ENCODE results near the gene IGFALS.

DNA sequence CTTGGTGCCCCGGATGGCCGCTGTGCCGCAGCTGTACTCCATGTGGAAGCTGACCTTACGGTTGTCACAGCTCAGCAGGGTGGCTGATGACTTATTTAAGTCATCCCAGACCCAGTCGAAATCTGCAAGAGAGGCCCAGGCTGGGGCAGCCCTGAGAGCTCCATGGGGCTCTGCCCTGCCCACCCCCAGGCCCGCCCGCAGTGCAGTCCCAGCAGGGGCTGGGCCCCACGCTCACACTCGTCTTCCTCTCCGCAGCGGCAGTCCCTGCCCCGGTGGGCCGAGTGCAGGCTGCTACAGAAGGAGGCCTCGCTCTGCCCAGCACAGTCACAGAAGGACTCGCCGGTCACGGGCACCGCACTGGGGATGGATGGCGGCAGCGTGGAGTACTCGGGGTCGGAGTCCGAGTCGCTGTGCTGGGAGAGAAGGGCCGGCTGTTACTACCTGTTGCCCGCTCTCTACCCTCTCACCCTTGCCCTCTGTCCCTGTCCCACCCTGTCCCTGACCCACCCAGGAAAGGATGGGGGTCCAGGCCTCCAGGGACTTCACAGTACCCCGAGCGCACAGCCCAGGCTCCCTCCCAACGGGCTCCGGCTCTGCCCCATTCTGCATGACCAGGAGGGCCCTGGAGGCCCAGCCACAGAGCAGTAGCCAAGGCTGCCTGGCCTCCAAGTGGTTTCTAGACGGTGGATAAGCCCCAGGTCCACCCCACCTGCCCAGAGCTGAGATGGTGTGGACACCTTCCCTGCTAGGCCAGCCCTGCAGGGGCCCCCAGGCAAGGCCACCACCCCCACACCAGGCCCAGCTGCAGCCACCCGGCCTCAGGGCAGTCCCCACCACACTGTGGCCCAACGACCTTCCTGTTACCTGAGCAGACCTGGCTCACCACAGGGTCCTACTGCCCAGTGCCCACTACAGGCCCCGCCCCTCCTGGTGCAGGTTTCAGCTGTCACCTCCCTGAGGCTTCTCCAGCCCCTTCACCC lies 15.0 kb downstream of the IGFALS start:
- TF ChIP-seq, protein P1, sequence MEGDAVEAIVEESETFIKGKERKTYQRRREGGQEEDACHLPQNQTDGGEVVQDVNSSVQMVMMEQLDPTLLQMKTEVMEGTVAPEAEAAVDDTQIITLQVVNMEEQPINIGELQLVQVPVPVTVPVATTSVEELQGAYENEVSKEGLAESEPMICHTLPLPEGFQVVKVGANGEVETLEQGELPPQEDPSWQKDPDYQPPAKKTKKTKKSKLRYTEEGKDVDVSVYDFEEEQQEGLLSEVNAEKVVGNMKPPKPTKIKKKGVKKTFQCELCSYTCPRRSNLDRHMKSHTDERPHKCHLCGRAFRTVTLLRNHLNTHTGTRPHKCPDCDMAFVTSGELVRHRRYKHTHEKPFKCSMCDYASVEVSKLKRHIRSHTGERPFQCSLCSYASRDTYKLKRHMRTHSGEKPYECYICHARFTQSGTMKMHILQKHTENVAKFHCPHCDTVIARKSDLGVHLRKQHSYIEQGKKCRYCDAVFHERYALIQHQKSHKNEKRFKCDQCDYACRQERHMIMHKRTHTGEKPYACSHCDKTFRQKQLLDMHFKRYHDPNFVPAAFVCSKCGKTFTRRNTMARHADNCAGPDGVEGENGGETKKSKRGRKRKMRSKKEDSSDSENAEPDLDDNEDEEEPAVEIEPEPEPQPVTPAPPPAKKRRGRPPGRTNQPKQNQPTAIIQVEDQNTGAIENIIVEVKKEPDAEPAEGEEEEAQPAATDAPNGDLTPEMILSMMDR (IDR thresholded peaks at IDR 0.05) = no peak
- no peak for TF ChIP-seq POLR2A (IDR thresholded peaks at IDR 0.05)

Data from ovary (tissue), 3 donors.